HepG2 (cell line): ENCODE results near the gene MIA. TPM values are rescaled to one million over a fixed set of nuclear protein-coding genes. Genes with fewer than 3 reads are reported as not detected.

Source experiments
- CBX5 ChIP-seq: sonication (generic); formaldehyde crosslinking; IDR thresholded peaks from 2 replicates; pipeline ENCODE4 v1.4.0; 2020; ENCODE audit warnings: missing genetic modification reagents, borderline replicate concordance
- ETV5 ChIP-seq: IDR thresholded peaks from 2 replicates; pipeline ENCODE4 v1.6.1; 2018; ENCODE audit warnings: missing biosample characterization, missing genetic modification reagents, inconsistent platforms, borderline replicate concordance
- FOXA1 ChIP-seq, 2 experiments: fragments of 450-650 bp in 1 of 2; sonication (generic) in 1 of 2; formaldehyde crosslinking in 1 of 2; IDR thresholded peaks; 2 replicates each; pipeline versions ENCODE4 v1.4.0 to v1.6.1; 2016 to 2020; ENCODE audit warnings: missing genetic modification reagents in 1 of 2
- HHEX ChIP-seq: IDR thresholded peaks from 2 replicates; pipeline ENCODE4 v1.6.1; 2016; ENCODE audit warnings: control low read depth
- JUND ChIP-seq: sonication (generic); formaldehyde crosslinking; IDR thresholded peaks from 2 replicates; pipeline ENCODE4 v1.8.0; 2022; ENCODE audit warnings: mild to moderate bottlenecking, missing genetic modification reagents
- TCF7 ChIP-seq: sonication (generic); IDR thresholded peaks from 2 replicates; pipeline ENCODE4 v1.6.1; 2016; ENCODE audit warnings: antibody characterized with exemption, low read depth
- TCF7L2 ChIP-seq: IDR thresholded peaks from 2 replicates; pipeline ENCODE4 v1.6.1; 2011; ENCODE audit warnings: mild to moderate bottlenecking, low read depth, low read length, moderate library complexity
- XBP1 ChIP-seq: sonication (generic); formaldehyde crosslinking; IDR thresholded peaks from 2 replicates; pipeline ENCODE4 v1.5.0; 2020; ENCODE audit warnings: missing genetic modification reagents
- ZKSCAN1 ChIP-seq: fragments of 150-350 bp; IDR thresholded peaks from 2 replicates; pipeline ENCODE4 v1.6.1; 2014; ENCODE audit warnings: low read length
- ZNF510 ChIP-seq: sonication (generic); formaldehyde crosslinking; IDR thresholded peaks from 2 replicates; pipeline ENCODE4 v1.4.0; 2020; ENCODE audit warnings: low read depth, mild to moderate bottlenecking, missing genetic modification reagents
- polyA plus RNA-seq, 8 experiments: library from polyadenylated mRNA; depleted of rRNA in 3 of 8; stranded (reverse) in 7 of 8; unstranded in 1 of 8; fragments of >200 nt; fragmentation: Illumina TruSeq in 4 of 8; extraction: Trizol in 4 of 8; gene quantifications; 2 replicates each; pipeline versions ENCODE4 v1.2.1 to v1.2.3, GENCODE V29; 2011 to 2016; ENCODE audit warnings: low read depth in 4 of 8, missing spikeins in 1 of 8, mixed read lengths in 1 of 8; ENCODE audit not compliant: insufficient read depth in 1 of 8
- total RNA-seq, 5 experiments: library from RNA; depleted of rRNA; stranded (reverse); fragments of >200 nt; fragmentation: Illumina TruSeq; extraction: Trizol; gene quantifications; 2 replicates each; pipeline ENCODE4 v1.2.3, GENCODE V29; 2016; ENCODE audit warnings: low read depth in 1 of 5
- TF ChIP-seq, protein P1 (sequence below): sonication (generic); formaldehyde crosslinking; IDR thresholded peaks from 2 replicates; pipeline ENCODE4 v1.4.0; 2020; ENCODE audit warnings: mild to moderate bottlenecking, missing genetic modification reagents
- TF ChIP-seq, protein P2 (sequence below): IDR thresholded peaks from 2 replicates; pipeline ENCODE4 v1.6.1; 2016; ENCODE audit warnings: missing compliant biosample characterization, missing genetic modification reagents, borderline replicate concordance
- TF ChIP-seq, protein P3 (sequence below): sonication (generic); formaldehyde crosslinking; IDR thresholded peaks from 2 replicates; pipeline ENCODE4 v1.5.1; 2020; ENCODE audit warnings: missing genetic modification reagents, mild to moderate bottlenecking, borderline replicate concordance
- TF ChIP-seq, protein P4 (sequence below): sonication (generic); formaldehyde crosslinking; IDR thresholded peaks from 2 replicates; pipeline ENCODE4 v1.8.1; 2023; ENCODE audit warnings: mild to moderate bottlenecking, missing genetic modification reagents

MIA gene
- total and polyA plus RNA-seq, 2 of the 13 experiments (the other 11 are each of a cell fraction or from before 2014, with no cell fraction given) = 0.61 TPM; not detected in 1

DNA sequence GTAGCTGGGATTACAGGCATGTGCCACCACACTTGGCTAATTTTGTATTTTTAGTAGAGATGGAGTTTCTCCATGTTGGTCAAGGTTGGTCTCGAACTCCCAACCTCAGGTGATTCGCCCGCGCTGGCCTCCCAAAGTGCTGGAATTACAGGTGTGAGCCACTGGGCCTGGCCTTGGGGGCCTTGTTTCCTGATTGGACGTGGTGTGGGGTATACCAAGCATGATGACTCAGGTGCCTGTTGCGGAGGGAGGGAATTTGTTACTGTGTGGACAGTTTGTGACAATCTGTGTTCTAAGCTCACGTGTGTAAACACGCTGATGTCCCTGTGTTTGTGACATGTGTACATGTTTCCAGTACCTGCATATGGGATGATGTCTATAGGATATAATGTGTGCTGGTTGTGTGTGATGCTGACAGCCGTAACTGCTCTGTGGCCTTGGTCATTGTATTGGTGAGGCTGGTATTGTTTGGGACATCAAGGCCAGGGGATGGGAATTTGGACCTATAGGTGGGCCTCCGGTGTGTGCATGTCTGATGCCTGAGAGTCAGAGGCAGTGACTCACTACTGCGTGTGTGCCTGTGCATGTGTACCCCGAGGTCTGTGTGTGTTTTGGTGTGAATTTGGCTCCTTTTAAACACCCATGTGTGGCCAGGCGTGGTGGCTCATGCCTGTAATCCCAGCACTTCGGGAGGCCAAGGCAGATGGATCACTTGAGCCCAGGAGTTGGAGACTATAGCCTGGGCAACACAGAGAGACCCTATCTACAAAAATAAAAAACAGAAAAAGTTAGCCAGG is 22.0 kb downstream of the MIA start (continued):
- TF ChIP-seq, protein P1, sequence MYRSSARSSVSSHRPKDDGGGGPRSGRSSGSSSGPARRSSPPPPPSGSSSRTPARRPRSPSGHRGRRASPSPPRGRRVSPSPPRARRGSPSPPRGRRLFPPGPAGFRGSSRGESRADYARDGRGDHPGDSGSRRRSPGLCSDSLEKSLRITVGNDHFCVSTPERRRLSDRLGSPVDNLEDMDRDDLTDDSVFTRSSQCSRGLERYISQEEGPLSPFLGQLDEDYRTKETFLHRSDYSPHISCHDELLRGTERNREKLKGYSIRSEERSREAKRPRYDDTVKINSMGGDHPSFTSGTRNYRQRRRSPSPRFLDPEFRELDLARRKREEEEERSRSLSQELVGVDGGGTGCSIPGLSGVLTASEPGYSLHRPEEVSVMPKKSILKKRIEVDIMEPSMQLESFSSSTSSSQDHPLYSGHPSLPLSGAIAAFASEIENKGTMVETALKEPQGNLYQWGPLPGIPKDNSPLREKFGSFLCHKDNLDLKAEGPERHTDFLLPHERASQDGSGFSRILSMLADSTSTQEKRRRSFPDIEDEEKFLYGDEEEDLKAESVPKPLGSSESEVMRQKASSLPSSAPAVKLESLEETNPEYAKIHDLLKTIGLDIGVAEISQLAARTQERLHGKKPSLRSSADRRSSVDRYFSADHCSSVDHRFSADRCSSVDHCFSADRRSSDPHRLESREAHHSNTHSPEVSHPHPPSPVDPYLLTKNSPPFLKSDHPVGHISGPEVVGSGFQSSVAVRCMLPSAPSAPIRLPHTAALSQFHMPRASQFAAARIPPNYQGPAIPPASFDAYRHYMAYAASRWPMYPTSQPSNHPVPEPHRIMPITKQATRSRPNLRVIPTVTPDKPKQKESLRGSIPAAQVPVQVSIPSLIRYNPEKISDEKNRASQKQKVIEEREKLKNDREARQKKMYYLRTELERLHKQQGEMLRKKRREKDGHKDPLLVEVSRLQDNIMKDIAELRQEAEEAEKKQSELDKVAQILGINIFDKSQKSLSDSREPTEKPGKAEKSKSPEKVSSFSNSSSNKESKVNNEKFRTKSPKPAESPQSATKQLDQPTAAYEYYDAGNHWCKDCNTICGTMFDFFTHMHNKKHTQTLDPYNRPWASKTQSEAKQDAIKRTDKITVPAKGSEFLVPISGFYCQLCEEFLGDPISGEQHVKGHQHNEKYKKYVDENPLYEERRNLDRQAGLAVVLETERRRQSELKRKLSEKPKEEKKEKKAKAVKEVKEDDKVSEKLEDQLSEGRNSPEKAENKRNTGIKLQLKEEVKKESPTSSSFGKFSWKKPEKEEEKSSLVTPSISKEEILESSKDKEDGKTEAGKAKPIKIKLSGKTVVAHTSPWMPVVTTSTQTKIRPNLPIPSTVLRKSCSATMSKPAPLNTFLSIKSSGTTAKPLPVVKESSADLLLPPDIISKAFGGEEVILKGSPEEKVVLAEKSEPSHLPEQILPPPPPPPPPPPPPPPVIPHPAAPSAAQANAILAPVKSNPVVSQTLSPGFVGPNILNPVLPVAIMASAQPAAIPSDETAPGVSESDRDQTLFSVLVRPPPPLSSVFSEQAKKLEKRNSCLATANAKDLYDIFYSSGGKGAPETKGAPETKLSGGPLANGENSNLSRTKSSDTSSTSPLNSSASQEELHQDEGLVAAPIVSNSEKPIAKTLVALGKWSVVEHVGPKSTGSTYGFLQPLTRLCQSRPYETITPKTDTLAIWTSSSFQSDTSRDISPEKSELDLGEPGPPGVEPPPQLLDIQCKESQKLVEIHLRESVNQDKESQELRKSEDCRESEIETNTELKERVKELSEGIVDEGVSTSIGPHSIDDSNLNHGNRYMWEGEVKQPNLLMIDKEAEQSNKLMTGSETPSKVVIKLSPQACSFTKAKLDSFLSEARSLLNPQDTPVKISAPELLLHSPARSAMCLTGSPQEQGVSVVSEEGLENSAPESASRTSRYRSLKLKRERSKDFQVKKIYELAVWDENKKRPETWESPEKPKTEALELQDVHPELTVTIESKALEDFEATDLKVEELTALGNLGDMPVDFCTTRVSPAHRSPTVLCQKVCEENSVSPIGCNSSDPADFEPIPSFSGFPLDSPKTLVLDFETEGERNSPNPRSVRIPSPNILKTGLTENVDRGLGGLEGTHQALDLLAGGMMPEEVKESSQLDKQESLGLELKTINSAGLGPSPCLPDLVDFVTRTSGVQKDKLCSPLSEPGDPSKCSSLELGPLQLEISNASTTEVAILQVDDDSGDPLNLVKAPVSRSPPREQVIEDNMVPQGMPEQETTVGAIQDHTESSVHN = 0 out of 2 replicates have a peak, but pooled peaks have one; percentile 4
- TF ChIP-seq ZNF510 (no peak), ETV5 (CRISPR knock-in tag) (0 out of 2 replicates have a peak, but pooled peaks have one; percentile 6), TCF7L2 (no peak), TCF7 (0 out of 2 replicates have a peak, but pooled peaks have one; percentile 6), XBP1 (no peak), JUND (0 out of 2 replicates have a peak, but pooled peaks have one; percentile 58), ZKSCAN1 (no peak), CBX5 (no peak), HHEX (no peak), FOXA1 (IDR thresholded peaks at IDR 0.05) (no peak), FOXA1 (CRISPR knock-in tag; IDR thresholded peaks at IDR 0.05) (0 out of 2 replicates have a peak, but pooled peaks have one; percentile 5)
- TF ChIP-seq, protein P2, sequence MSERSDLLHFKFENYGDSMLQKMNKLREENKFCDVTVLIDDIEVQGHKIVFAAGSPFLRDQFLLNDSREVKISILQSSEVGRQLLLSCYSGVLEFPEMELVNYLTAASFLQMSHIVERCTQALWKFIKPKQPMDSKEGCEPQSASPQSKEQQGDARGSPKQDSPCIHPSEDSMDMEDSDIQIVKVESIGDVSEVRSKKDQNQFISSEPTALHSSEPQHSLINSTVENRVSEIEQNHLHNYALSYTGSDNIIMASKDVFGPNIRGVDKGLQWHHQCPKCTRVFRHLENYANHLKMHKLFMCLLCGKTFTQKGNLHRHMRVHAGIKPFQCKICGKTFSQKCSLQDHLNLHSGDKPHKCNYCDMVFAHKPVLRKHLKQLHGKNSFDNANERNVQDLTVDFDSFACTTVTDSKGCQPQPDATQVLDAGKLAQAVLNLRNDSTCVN = 0 out of 2 replicates have a peak, but pooled peaks have one; percentile 2
- TF ChIP-seq, protein P3, sequence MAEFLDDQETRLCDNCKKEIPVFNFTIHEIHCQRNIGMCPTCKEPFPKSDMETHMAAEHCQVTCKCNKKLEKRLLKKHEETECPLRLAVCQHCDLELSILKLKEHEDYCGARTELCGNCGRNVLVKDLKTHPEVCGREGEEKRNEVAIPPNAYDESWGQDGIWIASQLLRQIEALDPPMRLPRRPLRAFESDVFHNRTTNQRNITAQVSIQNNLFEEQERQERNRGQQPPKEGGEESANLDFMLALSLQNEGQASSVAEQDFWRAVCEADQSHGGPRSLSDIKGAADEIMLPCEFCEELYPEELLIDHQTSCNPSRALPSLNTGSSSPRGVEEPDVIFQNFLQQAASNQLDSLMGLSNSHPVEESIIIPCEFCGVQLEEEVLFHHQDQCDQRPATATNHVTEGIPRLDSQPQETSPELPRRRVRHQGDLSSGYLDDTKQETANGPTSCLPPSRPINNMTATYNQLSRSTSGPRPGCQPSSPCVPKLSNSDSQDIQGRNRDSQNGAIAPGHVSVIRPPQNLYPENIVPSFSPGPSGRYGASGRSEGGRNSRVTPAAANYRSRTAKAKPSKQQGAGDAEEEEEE (CRISPR knock-in tag) = 0 out of 2 replicates have a peak, but pooled peaks have one; percentile 19
- TF ChIP-seq, protein P4, sequence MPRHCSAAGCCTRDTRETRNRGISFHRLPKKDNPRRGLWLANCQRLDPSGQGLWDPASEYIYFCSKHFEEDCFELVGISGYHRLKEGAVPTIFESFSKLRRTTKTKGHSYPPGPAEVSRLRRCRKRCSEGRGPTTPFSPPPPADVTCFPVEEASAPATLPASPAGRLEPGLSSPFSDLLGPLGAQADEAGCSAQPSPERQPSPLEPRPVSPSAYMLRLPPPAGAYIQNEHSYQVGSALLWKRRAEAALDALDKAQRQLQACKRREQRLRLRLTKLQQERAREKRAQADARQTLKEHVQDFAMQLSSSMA = 0 out of 2 replicates have a peak, but pooled peaks have one; percentile 6
- TF ChIP-seq, all 625 proteins: peak for 13
